ENCODE measurements around the gene RHBDD2.

DNA sequence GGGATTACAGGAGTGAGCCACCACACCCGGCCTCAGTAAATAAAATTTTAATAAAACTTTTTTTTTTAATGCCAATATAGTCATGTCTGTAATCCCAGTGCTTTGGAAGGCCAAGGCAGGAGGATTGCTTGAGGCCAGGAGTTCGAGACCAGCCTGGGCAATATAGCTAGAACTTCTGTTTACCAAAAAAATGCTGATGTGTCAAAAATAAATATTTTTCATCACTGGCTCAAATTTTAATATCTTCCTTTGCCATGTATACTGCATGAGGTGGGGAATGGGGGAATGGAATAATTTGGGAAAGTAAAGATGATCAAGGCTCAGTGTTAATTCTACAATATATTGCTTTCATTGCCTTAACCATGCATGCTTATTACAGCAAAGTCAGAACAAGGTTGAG lies 10.7 kb upstream of the RHBDD2 start:
- TF ChIP-seq, protein P1, sequence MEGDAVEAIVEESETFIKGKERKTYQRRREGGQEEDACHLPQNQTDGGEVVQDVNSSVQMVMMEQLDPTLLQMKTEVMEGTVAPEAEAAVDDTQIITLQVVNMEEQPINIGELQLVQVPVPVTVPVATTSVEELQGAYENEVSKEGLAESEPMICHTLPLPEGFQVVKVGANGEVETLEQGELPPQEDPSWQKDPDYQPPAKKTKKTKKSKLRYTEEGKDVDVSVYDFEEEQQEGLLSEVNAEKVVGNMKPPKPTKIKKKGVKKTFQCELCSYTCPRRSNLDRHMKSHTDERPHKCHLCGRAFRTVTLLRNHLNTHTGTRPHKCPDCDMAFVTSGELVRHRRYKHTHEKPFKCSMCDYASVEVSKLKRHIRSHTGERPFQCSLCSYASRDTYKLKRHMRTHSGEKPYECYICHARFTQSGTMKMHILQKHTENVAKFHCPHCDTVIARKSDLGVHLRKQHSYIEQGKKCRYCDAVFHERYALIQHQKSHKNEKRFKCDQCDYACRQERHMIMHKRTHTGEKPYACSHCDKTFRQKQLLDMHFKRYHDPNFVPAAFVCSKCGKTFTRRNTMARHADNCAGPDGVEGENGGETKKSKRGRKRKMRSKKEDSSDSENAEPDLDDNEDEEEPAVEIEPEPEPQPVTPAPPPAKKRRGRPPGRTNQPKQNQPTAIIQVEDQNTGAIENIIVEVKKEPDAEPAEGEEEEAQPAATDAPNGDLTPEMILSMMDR (IDR thresholded peaks at IDR 0.05), result no peak
- no peak for TF ChIP-seq TCF12 (IDR thresholded peaks at IDR 0.05)
- no peak for TF ChIP-seq EP300 (IDR thresholded peaks at IDR 0.05; ENCODE audit: borderline replicate concordance in 1 of 2, low read depth in 1 of 2, low read length in 1 of 2)
- no peak for TF ChIP-seq EZH2phosphoT487 (IDR thresholded peaks at IDR 0.05; ENCODE audit: borderline replicate concordance, low read depth)
- TF ChIP-seq GABPA (IDR thresholded peaks at IDR 0.05; ENCODE audit: low read depth), result no peak
- TF ChIP-seq POLR2AphosphoS5 (IDR thresholded peaks at IDR 0.05; ENCODE audit: low read depth, low read length), result no peak
- TF ChIP-seq NFIC (IDR thresholded peaks at IDR 0.05; ENCODE audit: borderline replicate concordance), result no peak
- TF ChIP-seq RCOR1 (IDR thresholded peaks at IDR 0.05; ENCODE audit: low read length), result no peak
